Fibroblast of mammary gland (primary cell): ENCODE results near the gene HIBADH.

Source experiments
- DNase-seq: peaks from one replicate; pipeline ENCODE4 v3.0.0-alpha.2; 2010; ENCODE audit warnings: low read depth
- H3K4me3 ChIP-seq: 2 replicates; pipeline ENCODE4 v1.5.1; 2011; ENCODE audit warnings: low read depth, mild to moderate bottlenecking, low read length, moderate library complexity; ENCODE audit not compliant: control insufficient read depth
- TF ChIP-seq, protein P1 (sequence below): conservative IDR thresholded peaks from 2 replicates; pipeline ENCODE4 v1.5.1; 2011; ENCODE audit warnings: low read depth, low read length, inconsistent platforms; ENCODE audit not compliant: control insufficient read depth, insufficient read depth

The HIBADH gene

DNA sequence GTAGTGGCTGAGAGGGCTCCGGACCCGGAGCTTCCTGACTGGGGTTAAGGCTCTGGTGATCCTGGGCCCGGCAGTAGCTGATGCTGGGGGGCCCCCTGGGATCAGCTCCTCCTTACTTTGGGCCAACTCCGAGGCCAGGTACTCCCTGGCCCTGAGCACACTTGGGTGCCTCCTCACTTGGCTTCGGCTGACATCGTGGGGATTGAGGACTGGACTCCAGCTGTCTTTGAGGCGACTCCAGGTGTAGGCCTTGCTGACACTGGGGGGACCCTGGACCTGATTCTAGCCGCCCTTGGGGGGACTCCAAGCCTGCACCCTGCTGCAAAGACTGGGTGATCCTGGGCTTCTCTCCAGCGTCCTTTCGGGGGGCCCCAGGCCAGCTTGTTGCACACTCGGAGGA, 170.5 kb downstream of the HIBADH start:
- no peak for DNase-seq
- H3K4me3 ChIP-seq = no peak overlapping the region
- TF ChIP-seq, protein P1, sequence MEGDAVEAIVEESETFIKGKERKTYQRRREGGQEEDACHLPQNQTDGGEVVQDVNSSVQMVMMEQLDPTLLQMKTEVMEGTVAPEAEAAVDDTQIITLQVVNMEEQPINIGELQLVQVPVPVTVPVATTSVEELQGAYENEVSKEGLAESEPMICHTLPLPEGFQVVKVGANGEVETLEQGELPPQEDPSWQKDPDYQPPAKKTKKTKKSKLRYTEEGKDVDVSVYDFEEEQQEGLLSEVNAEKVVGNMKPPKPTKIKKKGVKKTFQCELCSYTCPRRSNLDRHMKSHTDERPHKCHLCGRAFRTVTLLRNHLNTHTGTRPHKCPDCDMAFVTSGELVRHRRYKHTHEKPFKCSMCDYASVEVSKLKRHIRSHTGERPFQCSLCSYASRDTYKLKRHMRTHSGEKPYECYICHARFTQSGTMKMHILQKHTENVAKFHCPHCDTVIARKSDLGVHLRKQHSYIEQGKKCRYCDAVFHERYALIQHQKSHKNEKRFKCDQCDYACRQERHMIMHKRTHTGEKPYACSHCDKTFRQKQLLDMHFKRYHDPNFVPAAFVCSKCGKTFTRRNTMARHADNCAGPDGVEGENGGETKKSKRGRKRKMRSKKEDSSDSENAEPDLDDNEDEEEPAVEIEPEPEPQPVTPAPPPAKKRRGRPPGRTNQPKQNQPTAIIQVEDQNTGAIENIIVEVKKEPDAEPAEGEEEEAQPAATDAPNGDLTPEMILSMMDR = no peak

DNA sequence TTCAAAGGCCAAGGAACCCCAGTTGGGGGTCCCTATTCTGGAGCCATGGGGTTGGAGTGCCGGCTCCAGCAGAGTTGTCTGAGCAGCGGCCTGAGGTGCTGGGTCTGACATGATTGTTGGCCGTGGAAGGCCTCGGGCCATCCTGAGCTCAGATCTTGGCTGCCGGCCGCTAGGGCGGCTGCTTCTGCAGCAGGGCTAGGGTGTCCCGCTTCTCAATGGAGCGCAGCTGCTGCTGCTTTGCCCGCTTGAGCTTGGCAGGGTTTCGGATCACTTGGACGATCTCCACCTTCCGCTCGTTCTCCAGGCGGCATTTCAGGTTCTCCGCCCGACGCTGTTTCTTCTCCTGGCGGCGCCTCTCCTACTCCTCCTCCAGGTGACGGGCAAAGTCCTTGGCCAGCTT, 171.1 kb downstream of the HIBADH start:
- TF ChIP-seq, protein P1 = no peak
- DNase-seq = no peak
- H3K4me3 ChIP-seq = no peak overlapping the region

DNA sequence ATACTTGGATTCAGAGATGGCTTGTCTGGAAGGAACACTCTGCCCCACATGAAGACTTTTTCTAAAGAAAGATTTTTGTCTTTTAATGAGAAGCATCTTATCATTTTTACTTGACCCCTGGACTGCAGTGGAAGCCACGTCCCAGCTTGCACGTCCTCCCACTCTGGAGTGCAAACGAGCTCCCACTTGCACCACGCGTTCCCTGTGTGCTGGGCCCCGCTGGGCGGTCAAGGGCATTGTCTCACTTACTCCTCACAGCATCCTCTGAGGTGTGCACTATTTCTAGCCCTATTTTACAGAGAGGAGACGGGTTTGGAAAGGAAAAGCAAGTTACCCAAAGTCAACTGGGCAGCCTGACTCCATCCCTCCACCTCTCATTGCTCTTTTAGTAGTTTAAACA, 175.2 kb downstream of the HIBADH start:
- no peak overlapping the region for H3K4me3 ChIP-seq
- no peak for DNase-seq
- TF ChIP-seq, protein P1 = no peak

DNA sequence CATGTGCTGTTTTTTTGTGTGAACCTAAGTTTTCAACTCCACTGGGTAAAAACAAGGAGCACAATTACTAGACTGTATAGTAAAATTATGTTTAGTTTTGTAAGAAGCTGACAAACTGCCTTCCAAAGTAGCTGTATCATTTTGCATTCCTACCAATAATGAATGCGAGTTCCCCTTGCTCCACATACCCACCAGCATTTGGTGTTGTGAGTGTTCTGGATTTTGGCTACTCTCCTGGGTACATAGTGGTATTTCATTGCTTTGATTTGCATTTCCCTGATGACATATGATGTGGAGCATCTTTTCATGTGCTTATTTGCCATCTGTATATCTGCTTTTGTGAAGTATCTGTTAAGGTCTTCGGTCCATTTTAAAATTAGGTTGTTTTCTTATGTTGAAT, 178.2 kb downstream of the HIBADH start:
- TF ChIP-seq, protein P1 = no peak
- no peak overlapping the region for H3K4me3 ChIP-seq
- no peak for DNase-seq

DNA sequence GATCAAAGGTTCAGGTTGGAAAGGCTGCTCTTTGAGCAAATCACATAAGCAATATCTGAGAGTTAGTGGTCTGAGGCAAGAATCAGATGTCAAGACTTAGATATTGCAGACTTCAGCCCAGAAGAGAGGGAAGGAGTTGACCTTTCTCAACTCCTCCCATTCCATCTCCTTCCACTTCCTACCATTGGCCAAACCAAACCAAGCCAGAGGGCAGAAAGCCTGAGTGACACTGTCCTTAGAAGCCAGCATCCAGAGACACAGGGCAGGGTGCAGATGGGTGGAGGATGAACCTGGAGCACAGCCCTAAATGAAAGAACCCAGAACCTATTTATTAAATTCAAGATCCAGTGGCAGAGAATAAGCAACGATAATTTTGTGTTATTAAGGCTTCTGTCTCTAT, 180.5 kb downstream of the HIBADH start:
- TF ChIP-seq, protein P1 = no peak
- no peak for DNase-seq
- H3K4me3 ChIP-seq = no peak overlapping the region

DNA sequence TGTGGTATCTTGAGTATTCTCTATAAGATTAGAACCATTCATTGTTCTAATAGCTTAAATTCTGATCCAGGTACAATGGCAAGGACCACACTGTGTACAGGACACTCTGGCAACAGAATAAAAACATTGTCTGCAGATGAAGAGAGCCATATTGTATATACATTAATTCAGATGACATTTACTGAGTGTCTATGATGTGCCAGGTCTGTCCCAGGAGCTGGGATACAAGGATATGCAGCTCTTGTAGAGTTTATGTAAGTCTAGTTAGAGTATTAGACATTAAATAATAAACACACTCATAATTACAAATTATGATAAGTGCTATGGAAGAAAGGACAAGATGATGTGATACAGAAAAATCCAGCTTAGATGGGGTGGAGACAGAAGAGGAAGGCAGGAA, 184.1 kb downstream of the HIBADH start:
- TF ChIP-seq, protein P1 = no peak
- DNase-seq = no peak
- no peak overlapping the region for H3K4me3 ChIP-seq

DNA sequence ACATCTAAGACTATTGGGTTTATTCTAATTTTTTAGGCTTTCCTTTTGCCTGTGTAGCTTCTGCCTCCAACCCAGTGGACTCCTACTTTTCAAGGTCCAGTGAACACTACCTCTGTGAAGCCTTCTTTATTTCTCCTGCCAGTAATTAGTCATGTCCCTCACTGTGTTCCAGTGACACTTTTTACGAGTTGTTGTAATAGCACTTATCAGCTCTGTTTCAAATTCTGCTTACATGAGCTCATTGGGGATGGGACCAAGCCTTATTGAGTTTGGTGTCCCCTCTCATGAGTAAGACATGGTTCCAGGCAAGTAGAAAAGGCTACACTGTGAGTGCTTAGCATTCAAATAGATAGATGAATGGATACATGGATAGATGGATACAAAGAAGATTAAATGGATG, 184.6 kb downstream of the HIBADH start:
- no peak for DNase-seq
- H3K4me3 ChIP-seq = no peak overlapping the region
- TF ChIP-seq, protein P1 = no peak
